Stimulated activated CD8-positive, alpha-beta memory T cell treated with anti-CD3 and anti-CD28 coated beads, Interleukin-12 subunit alpha, Interleukin-12 subunit beta, amount 100 ng/mL, for 24 hours (primary cell): ENCODE measurements around the gene TMEM184B.

Experiments used
- DNase-seq: peaks from one replicate; pipeline ENCODE4 v3.0.0-alpha.2; 2020; ENCODE audit errors: extremely low read depth

The TMEM184B gene

DNA sequence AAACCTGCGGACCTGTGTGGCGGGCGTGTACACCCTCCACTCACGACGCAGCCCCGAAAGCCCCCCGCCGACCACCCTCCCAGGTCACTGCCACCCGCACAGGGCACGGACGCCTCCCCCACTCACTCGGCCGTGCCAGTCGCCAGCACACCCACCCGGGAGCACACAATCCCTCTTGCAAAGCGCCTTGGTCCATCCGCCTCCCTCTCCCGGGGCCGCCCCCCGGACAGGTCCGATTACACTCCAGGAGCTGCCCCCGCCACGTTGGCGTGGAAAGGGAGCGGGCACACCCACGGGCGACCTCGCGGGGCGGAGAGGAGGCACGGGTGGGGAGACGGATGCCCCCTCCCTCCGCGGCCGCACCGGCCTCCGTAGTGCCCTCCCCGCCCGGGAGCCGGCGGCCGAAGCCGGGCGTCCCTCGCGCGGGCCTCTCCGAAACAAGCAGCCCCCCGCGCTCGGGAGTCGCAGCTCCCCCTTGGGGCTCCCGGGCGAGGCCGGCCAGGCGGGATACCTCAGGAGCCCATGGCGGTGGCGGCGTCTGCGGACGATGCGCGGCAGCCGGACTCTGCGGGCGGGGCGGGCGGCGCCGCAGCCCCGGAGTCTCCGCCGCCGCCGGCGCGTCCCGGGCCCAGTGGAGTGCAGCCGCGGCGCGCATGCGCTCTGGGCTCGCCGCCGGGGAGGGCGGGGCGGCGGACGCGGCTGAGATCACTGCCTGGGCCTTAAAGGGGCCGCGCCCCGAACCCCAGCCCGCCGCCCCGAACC is at the start of gene TMEM184B:
TMEM184B (minus strand) TSS at position 638 of the 762 bp plus-strand sequence. CDS start 25,049 bp downstream, outside the sequence.
- DNase-seq, result peak; percentile 51

DNA sequence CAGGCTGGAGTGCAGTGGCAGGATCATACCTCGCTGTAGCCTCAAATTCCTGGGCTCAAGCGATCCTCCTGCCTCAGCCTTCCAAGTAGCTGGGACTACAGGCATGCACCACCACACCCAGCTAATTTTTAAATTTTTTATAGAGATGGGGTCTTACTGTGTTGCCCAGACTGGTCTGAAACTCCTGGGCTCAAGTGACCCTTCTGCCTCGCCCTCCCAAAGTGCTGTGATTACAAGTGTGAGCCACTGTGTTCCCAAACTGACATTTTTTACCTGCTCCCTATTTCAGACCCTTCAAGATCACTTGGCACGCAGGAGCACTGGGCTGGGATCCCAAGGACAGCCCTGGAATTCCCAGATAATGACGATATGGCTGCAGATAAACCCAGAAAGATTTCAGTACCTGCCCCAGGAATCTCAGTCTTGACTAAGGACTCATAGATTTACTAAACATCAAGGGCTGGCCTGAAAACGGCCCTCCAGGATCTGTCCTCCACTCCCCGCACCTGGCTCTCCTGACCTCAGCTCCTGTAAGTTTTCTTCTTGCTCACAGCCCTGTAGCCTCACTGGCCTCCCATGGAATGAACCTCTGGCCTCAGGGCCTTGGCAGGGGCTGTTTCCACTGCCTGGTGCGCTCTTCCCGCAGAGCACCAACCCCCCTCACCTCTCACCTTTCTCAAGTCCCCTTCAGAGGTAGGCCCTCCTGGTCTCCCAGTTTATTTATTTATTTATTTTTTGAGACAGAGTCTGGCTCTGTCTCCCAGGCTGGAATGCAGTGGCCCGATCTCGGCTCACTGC is 48.0 kb upstream of the TMEM184B start:
- DNase-seq, result no peak

DNA sequence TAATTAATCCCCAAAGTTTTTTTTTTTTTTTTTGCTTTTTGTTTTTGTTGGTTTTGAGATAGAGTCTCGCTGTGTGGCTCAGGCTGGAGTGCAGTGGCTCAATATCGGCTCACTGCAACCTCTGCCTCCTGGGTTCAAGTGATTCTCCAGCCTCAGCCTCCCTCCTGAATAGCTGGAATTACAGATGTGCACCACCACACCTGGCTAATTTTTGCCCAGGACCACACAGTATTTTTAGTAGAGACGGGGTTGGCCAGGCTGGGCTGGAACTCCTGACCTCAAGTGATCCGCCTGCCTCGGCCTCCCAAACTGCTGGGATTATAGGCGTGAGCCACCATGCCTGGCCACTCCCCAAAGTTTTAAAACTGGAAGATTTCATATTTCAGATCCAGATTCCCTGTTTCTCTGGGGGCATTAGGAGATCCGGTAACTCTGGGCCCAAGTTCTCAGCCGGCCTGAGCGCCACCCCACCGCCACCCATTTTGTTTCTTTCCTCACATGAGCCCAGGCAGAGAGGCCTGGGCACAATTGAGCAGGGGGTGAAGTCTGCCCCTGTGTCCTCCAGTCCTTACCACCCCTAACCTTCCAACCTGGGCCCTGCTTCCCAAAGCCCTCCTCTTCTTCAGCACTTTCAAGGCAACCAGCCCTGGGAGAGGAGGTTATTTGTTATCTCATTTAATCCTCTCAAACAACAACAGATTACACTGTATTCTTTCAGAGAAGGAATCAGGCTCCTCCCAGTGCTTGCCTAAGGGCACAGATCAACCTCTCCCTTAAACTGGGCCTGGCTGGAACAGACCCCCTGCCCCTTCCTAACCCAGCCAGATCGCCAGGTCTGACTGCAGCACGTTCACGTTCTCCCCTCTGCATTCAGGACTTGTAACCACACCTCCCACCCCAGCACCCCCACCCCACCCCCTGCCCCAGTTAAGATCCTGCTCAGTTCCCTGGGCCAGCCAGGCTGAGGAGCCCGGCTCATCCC is 46.3 kb upstream of the TMEM184B start:
- no peak for DNase-seq

DNA sequence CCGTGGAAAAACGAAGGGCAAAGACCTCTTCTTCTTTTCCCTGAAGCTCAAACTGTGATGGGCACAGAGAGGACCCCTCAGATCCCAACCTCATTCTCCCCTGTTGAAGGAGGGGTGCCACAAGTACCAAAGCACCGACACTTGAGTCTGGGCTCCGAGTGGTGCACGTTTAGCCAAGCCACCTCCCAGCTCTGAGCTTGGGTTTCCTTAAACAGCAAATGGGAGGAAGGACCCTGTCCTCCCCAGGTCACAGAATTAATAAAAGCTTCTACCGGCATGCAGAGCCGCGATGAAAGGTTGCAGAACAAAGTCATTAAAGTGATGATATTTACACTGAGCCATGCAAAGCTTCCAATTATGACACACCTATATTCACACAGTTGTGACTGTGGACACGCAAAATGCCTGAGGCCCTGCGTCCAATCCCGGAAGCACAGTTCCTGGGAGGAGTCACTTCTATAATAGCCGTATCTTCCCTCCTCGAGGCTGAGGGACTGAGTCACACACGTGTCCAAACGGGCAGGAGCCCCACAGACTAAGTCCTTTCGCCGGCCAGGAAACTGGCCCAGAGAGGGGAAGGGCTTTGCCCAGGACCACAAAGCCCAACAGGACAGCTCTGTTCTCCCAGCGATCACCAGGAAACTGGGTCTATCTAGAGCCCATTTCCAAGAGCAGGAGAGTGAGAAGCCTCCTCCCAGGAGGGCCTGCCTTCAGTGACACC is 45.3 kb upstream of the TMEM184B start:
- DNase-seq, result no peak

DNA sequence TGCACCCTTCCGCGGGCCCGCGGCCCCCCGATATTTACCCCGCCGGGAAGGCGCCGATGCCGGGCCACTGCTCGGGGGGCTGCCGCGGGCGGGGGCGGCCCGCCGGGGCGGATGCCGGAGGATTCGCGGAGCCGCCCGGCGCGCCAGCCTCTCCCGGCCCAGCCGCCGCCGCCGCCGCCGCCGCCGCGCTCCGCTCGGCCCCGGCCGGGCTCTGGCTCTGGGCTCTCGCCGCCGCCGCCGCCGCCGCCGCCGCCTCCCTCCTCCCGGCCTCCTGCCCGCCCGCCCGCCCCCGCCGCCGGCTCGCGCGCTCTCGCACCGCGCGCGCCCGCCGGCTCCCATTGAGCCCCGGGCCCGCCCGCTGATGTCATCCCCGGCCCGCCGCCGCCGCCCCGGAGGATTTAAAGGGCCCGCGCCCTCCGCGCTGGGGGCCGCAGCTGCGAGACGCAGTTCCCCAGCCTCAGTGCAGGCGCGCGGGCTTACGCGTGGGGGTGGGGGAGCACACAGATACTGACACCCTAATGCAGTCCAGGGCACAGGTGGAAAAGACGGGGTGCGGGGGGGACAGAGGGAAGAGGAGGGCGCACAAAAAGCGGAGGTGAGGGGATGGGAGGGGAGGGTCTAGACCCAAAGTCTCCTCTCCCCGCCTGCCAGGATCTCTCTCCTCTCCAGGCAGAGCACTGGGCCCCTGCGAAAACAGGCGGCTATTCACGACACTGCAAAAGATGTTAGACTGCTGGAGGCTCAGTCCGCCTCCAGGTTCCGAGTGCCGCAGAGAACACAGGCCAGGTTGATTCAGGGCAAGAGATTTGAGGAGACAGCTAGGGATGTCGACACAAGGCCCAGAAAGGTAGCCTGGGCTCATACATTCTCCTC is 44.5 kb upstream of the TMEM184B start, which contains the start of gene CSNK1E:
CSNK1E (minus strand) TSS at position 312 of the 873 bp plus-strand sequence. CDS start 3,276 bp downstream, outside the sequence.
- DNase-seq, result peak; percentile 43

DNA sequence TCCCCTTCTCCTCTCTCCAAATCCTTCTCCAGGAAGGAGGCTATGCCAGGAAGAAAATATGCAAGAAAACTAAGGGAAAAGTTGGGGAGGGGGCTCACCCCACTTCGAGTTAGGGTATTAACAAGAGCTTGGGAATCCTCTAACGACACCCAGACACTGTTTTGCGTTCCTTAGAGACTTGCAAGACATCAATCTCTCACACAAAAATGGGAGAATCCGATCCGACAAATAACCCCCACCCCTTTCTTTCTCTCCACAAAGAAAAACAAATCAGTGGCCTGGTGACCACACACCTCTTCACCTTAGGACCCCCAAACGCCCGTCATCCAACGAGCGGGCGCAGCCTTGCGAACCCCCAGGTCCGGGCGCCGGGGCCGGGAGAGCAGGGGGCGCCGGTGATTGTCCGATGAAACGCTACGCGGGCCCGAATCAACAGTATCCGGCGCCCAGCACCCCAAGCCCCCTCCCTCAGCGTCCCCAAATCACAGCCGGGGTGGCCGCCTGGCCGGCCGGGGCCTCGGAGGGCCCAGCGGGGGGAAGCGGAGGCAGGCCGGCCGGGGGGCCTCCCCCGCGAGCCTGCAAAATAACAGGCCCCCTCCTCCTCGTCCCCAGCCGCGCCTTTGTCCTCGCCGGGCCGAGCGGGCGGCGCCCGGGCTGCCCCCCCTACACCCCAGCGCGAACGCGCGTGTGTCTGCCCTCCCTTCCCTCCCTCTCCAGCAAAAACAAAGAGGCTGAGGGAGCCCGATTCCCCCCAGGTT is 43.7 kb upstream of the TMEM184B start:
- DNase-seq, result no peak

DNA sequence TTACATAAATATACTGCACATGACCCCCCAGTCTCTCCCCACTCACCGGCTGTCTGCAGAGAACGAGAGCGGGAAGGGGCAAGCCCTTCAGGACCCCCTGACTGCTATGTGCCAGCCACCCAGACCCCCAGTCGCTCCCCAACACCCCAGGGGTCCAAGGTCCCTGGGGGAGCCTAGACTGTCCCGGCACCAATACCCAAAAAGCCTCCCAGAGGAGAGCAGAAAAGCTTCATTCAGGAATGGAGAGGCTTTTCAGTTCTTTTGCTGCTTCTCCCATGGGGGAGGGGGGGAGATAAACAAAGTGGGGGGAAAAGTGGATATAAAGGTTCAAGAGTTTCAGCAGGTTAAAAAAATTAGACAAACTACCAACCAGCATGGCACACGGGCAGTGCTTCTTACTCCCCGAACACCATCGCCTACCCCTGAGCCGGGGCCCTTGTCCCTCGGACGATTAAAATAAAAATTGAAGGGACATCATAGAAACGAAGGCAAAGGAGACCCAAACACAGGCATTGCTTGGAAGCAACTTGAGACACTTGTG is 43.1 kb upstream of the TMEM184B start:
- DNase-seq, result no peak

DNA sequence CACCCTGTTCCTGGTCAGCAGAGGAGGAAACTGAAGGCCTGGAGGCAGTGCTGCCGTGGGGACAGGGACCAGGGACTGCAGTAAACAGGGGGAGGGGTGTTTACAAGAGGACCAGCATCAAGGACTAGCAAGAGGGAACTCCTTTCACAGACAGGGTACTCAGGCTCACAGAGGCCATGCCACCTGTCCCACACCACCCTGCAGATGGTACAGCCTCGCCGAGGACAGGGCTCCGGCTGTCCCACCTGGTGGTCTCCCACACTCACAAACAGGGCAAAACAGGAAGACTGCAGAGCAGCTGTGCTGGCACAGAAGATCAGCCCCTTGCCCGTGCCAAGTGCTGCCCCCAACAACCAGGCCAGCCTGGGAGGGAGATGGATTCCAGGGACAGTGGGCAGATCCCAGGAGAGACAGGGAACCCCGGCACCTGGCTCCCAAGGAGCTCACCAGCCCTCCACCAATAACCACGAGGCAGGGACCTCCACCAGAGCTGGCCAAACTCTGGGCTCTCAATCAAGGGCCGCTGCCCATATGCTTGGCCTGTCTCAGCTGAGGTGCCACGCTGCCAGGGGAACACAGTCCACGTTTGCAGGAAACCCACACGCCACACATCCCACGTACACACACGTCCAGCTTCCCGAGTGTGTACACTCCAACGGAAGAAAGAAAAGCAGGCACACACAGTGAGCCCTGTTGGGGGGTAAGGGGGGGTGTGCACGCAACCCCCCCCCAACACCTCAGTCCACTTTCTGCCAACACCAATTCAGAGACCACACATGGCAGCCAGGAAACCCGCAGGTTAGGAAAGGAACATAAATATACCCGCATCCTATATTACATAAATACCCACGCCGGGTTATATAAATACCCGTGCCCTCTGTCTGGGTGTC is 42.4 kb upstream of the TMEM184B start:
- DNase-seq, result no peak

DNA sequence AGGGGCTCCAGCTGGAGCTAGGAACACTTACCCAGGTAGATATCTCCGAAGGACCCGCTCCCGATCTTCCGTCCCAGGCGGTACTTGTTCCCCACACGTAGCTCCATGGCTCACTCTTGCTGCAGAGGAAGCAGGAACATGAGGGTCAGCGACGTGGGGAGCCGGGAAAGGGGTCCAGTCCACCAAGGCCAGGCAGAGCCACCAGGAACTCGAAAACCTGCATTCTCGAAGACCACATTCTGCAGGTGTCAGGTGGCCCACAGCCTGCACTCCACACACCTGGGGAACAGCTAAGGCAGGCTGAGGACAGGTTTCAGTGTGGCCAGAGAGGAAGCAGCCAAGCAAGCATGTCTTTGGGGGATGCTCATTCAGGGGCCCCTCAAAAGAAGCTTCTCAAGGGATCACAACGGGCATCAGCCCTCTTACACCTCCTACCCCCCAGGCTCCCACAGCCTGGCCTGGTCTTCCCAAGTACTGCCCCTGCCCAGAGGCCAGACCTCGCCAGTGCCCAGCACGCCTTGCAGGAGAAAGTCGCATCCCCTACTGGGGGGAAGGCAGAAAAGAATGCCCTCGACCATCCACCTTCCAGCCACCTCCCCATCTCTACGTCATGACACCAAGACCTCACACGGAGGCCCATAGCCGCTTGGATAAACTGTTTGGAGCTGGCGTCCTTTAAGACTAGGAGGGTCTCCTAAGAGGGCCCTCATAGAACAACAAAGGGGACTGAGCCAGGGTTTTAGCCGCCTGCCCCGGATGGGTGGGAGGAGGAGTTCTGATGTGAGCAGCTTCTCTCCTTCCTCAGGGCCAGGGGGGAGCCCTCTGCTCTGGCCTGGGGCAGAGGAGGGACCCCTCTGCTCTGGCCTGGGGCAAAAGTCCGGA is 41.5 kb upstream of the TMEM184B start:
- DNase-seq, result no peak

DNA sequence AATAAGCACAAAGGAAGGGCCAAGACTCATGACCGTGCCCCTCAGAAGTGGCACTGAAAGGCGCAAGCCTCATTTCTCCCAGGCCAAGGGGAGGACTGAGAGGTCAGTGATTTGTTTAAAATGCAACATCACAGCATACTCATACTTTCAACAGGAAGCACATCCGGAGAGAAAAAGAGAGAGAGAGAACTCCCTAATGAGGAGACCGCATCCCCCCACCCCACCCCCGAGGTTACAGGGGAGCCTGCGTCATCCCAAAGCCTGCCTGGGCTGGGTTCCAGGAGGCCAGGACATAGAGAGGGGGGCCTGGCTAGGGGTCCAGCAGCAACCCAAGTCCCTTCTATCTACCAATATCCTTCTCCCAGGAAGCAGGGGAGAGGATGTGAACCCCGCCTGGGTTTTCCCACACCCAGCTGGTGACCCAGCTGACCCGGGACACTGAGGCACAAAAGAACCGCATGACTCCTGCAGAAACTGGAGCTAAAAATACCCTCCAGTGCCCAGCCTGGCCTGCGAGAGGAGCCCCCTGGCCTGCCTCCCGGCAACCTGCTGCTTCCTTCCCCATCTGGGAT is 40.7 kb upstream of the TMEM184B start:
- DNase-seq, result no peak

DNA sequence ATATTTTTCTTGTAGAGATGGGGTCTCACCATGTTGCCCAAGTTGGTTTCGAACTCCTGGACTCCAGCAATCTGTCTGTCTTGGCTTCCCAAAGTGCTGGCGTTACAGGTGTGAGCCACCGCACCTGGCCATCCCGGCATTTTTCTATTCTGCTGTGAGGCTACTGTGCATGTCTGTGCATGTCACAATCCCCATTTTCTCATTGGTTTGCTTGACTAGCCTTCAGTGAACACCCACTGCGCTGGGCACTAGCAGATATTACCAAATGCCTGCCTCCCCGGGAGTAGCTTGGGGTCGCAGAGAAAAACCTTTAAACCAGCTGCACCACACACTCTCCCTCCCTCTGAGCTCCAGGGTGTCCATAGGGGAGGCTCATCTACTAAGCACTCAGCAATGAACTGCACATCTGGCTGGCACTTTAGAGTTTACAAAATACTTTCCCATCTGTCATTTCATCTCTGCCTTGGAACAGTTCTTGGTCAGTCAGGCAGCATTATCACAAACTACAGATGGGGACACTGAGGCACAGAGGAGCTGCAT is 39.5 kb upstream of the TMEM184B start:
- DNase-seq, result no peak

DNA sequence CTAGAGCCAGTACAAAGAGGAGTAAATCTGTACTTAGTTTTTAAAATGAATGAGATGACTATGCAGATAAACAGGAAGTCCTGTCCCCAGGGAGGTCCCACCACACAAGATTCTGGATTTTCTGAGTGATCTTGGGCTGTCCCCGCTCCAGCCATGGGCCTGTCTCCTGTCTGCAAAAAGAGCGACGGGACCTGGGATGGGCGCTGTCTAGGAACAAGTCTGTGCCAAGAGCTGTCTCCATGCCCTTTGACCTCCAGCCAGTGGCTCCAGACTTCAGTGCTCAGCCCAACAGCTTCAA is 38.5 kb upstream of the TMEM184B start:
- DNase-seq, result no peak

DNA sequence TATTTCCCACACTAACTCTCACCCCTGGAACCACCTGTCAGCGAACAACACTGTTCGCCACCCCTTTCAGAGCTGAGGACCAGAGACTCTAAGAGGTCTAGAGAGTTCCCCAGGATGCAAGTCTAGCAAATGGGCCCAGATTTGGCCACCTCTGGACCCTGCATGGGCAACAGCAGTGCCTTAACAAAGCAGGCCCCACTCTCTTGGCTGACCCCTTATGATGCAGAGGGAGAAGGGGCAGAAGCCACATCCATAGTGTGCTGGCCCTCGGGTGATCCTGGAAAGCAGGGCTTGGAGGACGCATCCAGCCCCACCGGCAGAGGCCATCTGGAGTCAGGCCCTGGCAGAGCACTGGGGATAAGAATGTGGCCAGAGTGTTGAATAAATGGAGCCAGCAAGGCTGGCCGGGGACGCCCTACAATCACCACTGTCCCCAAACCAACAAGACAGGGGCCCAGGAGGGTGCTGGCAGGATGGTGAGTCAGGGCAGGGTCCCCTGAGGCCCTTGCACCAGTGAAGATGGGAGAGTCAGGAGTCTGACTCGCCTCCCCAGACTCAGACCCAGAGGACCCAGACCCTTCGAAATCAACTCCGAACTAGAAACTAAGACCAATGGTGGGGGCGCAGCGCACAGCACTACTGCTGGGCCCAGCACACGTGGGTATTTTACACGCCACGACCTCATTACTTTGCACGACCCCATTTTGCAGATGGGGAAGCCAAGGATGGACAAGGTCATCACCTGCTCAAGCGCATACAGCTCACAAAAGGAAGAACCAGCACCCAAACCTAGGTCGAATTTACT is 37.9 kb upstream of the TMEM184B start:
- no peak for DNase-seq

DNA sequence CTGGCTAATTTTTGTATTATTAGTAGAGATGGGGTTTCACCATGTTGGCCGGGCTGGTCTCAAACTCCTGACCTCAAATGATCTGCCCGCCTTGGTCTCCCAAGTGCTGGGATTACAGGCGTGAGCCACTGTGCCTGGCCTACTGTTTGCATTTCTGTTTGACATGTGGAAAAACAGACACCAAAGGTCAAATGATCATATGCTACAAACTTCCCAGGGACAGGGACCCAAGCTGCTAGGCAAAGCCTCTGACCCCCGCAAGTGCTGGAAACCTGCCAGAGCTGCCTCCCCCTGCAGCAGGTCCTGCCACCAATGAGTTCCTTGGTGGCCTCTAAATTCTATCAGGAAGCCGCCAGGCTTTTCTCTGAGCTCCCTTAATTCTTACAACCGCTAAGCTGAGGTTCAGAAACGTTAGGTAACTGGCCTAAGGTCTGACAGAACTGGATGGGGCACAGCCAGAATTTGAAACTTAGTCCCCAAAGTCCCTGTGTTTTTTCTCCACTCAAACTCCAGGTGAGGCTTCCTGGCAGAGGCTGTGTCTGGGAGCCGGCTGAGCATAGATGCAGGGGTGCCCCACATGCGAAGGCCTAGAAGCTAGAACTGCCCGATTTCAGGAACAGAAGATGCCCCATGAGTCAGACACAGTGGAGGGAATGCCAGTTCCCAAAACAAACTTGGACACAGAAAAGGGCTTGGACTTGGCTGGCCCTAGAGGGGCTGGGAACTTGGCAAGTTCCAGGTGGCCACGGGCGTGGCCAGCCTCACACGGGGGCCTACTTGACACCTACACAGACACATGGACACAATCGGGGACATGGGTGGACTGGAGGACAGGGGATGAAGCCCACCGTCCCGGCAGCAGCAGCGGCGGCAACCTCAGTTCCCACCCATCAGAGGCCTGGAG is 37.1 kb upstream of the TMEM184B start:
- no peak for DNase-seq
